SH-SY5Y (cell line): Measurements from ENCODE around the gene KATNB1.

Experiments
- GATA2 ChIP-seq: IDR thresholded peaks from 2 replicates; pipeline ENCODE4 v1.6.1; 2011; ENCODE audit warnings: mild to moderate bottlenecking, low read depth, low read length
- GATA3 ChIP-seq: IDR thresholded peaks from 2 replicates; pipeline ENCODE4 v1.6.1; 2011; ENCODE audit warnings: low read depth, mild to moderate bottlenecking, low read length, moderate library complexity

DNA sequence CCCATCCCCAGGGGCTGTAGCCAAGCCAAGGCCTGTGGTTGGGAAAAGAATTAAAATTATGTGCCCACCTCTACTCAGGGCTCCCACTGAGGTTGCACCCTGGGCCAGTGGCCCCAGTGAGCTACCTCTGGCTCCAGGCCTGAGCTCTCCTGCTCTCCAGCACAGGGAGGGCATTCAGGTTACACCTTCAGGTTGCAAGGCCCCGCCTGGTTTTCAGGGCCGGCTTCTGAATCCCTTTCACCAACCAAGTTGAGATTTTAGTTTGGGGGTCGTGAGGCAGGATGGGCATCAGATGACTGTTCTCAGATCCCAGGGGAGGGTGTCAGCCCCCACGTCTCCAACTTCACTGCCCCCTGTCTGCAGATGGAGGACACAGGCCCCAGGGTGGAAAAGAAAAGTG is 8.0 kb upstream of the KATNB1 start:
- TF ChIP-seq GATA3 (no peak), GATA2 (no peak)
